HepG2 (cell line): ENCODE data around the gene GATC. TPM values are rescaled to one million over a fixed set of nuclear protein-coding genes. Genes with fewer than 3 reads are reported as not detected.

ENCODE experiments used
- ATAC-seq: fragments of 200-7000 bp; cut with Tn5 transposase; 3 replicates; pipeline ENCODE4 v1.9.1; 2020; ENCODE audit warnings: mild to moderate bottlenecking, moderate library complexity
- BruUV-seq: library from RNA; stranded (reverse); fragments of 400-500 nt; replicated peaks from 2 replicates; lab custom pipeline; 2021; lab: Mats Ljungman, UMichigan
- CTCF ChIA-PET: fragments of 300-600 bp; formaldehyde crosslinking; extraction: SDS; loops from one replicate; lab custom pipeline; 2021; ENCODE audit warnings: low total read pairs, inconsistent platforms, low intra/inter-chr PET ratio; lab: Yijun Ruan, JAX
- POLR2A ChIA-PET: fragments of 350-600 bp; sonication (Branson Sonifier 250); formaldehyde crosslinking; loops from one replicate; lab custom pipeline; 2020; ENCODE audit warnings: antibody characterized with exemption, inconsistent platforms; lab: Yijun Ruan, JAX
- DNase-seq: peaks from one replicate; pipeline ENCODE4 v3.0.0-alpha.2; 2015; ENCODE audit warnings: low spot score
- FAIRE-seq: peaks from 3 replicates; lab custom pipeline; 2011; peaks lifted over from hg19 to GRCh38; lab: Jason Lieb, UNC
- H2AFZ ChIP-seq: one replicate; pipeline ENCODE4 v1.6.1; 2011; ENCODE audit warnings: low read length, inconsistent platforms
- H3K27ac ChIP-seq: fragments of 300-600 bp; 3 replicates; pipeline ENCODE4 v1.8.0; 2011; ENCODE audit warnings: mixed run types, mild to moderate bottlenecking, mixed read lengths, low read length, inconsistent platforms; ENCODE audit not compliant: insufficient read depth; ENCODE audit errors: extremely low read length
- H3K27me3 ChIP-seq, 2 experiments: fragments of 200-600 bp in 1 of 2; 2 replicates in 1 of 2; 3 replicates in 1 of 2; pipeline versions ENCODE4 v1.6.0 to v1.8.0; 2011; ENCODE audit warnings: low read length in 2 of 2, mild to moderate bottlenecking in 2 of 2, moderate library complexity in 2 of 2, inconsistent platforms in 1 of 2; ENCODE audit not compliant: insufficient read depth in 2 of 2, control insufficient read depth in 1 of 2
- H3K36me3 ChIP-seq, 2 experiments: fragments of 200-600 bp in 1 of 2; replicated peaks in 1 of 2; 2 replicates in 1 of 2; 3 replicates in 1 of 2; pipeline versions ENCODE4 v1.5.1 to v1.8.0; 2011; ENCODE audit warnings: low read length in 2 of 2, inconsistent platforms in 1 of 2; ENCODE audit not compliant: insufficient read depth in 2 of 2, control insufficient read depth in 1 of 2
- H3K4me1 ChIP-seq: 2 replicates; pipeline ENCODE4 v1.5.1; 2012; ENCODE audit warnings: low read length, inconsistent platforms; ENCODE audit not compliant: insufficient read depth
- H3K4me2 ChIP-seq: 2 replicates; pipeline ENCODE4 v1.6.0; 2011; ENCODE audit warnings: low read depth, low read length, inconsistent platforms
- H3K4me3 ChIP-seq, 3 experiments: fragments of 200-600 bp in 1 of 3; sonication (generic), shearing (Covaris generic) in 1 of 3; replicated peaks in 1 of 3; 2 replicates each; pipeline ENCODE4 v1.5.1; 2011 to 2016; ENCODE audit warnings: low read length in 3 of 3, inconsistent platforms in 2 of 3, low read depth in 2 of 3, mild to moderate bottlenecking in 2 of 3, control low read depth in 1 of 3, mixed read lengths in 1 of 3; ENCODE audit not compliant: insufficient read depth in 1 of 3
- H3K79me2 ChIP-seq: one replicate; pipeline ENCODE4 v1.6.1; 2011; ENCODE audit warnings: low read length, inconsistent platforms; ENCODE audit not compliant: insufficient read depth
- H3K9ac ChIP-seq: 2 replicates; pipeline ENCODE4 v1.6.0; 2011; ENCODE audit warnings: mild to moderate bottlenecking, low read depth, low read length, inconsistent platforms; ENCODE audit not compliant: insufficient read depth
- H3K9me3 ChIP-seq: 2 replicates; pipeline ENCODE4 v1.5.1; 2012; ENCODE audit warnings: mild to moderate bottlenecking, low read length
- H4K20me1 ChIP-seq: 2 replicates; pipeline ENCODE4 v1.6.0; 2011; ENCODE audit warnings: inconsistent platforms, mild to moderate bottlenecking, low read length, moderate library complexity; ENCODE audit not compliant: insufficient read depth
- CBX2 ChIP-seq, 2 experiments: fragments of 200-600 bp in 1 of 2; sonication (generic); formaldehyde crosslinking in 1 of 2; IDR thresholded peaks; 2 replicates each; pipeline versions ENCODE4 v1.7.0 to v1.8.1; 2018 to 2022; ENCODE audit warnings: low read depth in 2 of 2, low read length in 1 of 2, mild to moderate bottlenecking in 1 of 2, missing genetic modification reagents in 1 of 2
- MAFF ChIP-seq: IDR thresholded peaks from 2 replicates; pipeline ENCODE4 v1.6.1; 2011; ENCODE audit warnings: low read depth, low read length, improper control_type of control experiment
- MAFK ChIP-seq, 2 experiments: IDR thresholded peaks in 1 of 2; conservative IDR thresholded peaks in 1 of 2; 2 replicates each; pipeline ENCODE4 v1.6.1; 2011; ENCODE audit warnings: improper control_type of control experiment in 2 of 2, low read length in 2 of 2
- MBNL3 ChIP-seq: fragments of 250-450 bp; sonication (Bioruptor Pico); conservative IDR thresholded peaks from 2 replicates; pipeline ENCODE4 v1.8.0; 2022; ENCODE audit warnings: mild to moderate bottlenecking, inconsistent platforms
- STAG1 ChIP-seq: sonication (generic); formaldehyde crosslinking; IDR thresholded peaks from 2 replicates; pipeline ENCODE4 v1.4.0; 2020; ENCODE audit warnings: missing genetic modification reagents
- ZNF326 ChIP-seq: sonication (generic); formaldehyde crosslinking; IDR thresholded peaks from 2 replicates; pipeline ENCODE4 v1.4.0; 2020; ENCODE audit warnings: missing genetic modification reagents, borderline replicate concordance
- ZNF383 ChIP-seq: sonication (generic); formaldehyde crosslinking; IDR thresholded peaks from 2 replicates; pipeline ENCODE4 v1.4.0; 2020; ENCODE audit warnings: missing genetic modification reagents, mild to moderate bottlenecking, borderline replicate concordance
- ZNF788 ChIP-seq: sonication (generic); formaldehyde crosslinking; IDR thresholded peaks from 2 replicates; pipeline ENCODE4 v1.5.0; 2020; ENCODE audit warnings: mild to moderate bottlenecking, missing genetic modification reagents, borderline replicate concordance
- WGBS: methylation state at CpG from one replicate; pipeline ENCODE4 v1.1.6; 2017; ENCODE audit warnings: low lambda C conversion rate; 5-methylcytosine and 5-hydroxymethylcytosine counted together
- in situ Hi-C: cut with HindIII; loops from 2 replicates; pipeline ENCODE4 v1.10.0; 2017; ENCODE audit warnings: low pct_unique_long_range_greater_than_20kb; ENCODE audit not compliant: extremely low pct_ligation_motif_present
- intact Hi-C: fragments of 100-400 bp; cut with micrococcal nuclease; formaldehyde crosslinking; loops from one replicate; pipeline ENCODE4 v1.10.0; 2022; ENCODE audit not compliant: unreplicated experiment
- polyA plus RNA-seq, 8 experiments: library from polyadenylated mRNA; depleted of rRNA in 3 of 8; stranded (reverse) in 7 of 8; unstranded in 1 of 8; fragments of >200 nt; fragmentation: Illumina TruSeq in 4 of 8; extraction: Trizol in 4 of 8; gene quantifications; 2 replicates each; pipeline versions ENCODE4 v1.2.1 to v1.2.3, GENCODE V29; 2011 to 2016; ENCODE audit warnings: low read depth in 4 of 8, missing spikeins in 1 of 8, mixed read lengths in 1 of 8; ENCODE audit not compliant: insufficient read depth in 1 of 8
- total RNA-seq, 5 experiments: library from RNA; depleted of rRNA; stranded (reverse); fragments of >200 nt; fragmentation: Illumina TruSeq; extraction: Trizol; gene quantifications; 2 replicates each; pipeline ENCODE4 v1.2.3, GENCODE V29; 2016; ENCODE audit warnings: low read depth in 1 of 5
- TF ChIP-seq, protein P1 (sequence below): sonication (generic); formaldehyde crosslinking; IDR thresholded peaks from 2 replicates; pipeline ENCODE4 v1.5.0; 2020; ENCODE audit warnings: mild to moderate bottlenecking, missing genetic modification reagents, moderate library complexity
- TF ChIP-seq, protein P2 (sequence below), 2 experiments: sonication (generic) in 1 of 2; formaldehyde crosslinking in 1 of 2; IDR thresholded peaks; 2 replicates each; pipeline versions ENCODE4 v1.4.0 to v1.6.1; 2018 to 2020; ENCODE audit warnings: missing genetic modification reagents in 2 of 2, borderline replicate concordance in 1 of 2, low read depth in 1 of 2, mild to moderate bottlenecking in 1 of 2, missing biosample characterization in 1 of 2
- TF ChIP-seq, protein P3 (sequence below): sonication (generic); formaldehyde crosslinking; IDR thresholded peaks from 2 replicates; pipeline ENCODE4 v1.4.0; 2020; ENCODE audit warnings: missing genetic modification reagents

Gene GATC
- total and polyA plus RNA-seq, 2 of the 13 experiments (the other 11 are each of a cell fraction or from before 2014, with no cell fraction given): 17.7 to 29.7 TPM

DNA sequence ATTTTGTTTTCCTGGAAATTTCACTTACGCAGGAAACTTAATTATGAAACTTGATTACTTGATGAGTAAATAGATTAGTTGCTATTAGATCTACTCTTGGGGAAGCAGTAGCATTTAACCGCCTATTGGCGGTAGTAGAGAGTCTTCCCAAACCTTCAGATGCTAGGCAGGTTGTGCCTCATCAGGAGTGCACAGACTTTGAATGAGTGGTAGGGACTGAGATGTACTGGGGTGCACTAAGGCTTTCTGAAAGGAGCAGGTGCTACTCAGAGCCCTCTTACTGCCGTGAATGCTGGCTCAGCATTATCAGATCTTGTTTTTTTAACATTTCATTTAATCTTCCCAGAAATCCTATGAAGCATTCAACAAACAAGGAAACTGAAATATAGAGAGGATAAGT, 7.7 kb downstream of the GATC start:
- WGBS: 92% methylated on average over 4 of the region's 4 CpGs
- H3K4me1 ChIP-seq: no peaks in the 10 kb centered on the region
- no peak overlapping the region for H3K9ac ChIP-seq
- BruUV-seq: no TSS peak
- H2AFZ ChIP-seq: no peak overlapping the region
- FAIRE-seq: no peak
- peak; percentile 76 for ATAC-seq
- H3K27me3 ChIP-seq: no peaks in the 10 kb centered on the region
- intact Hi-C loops: no loop called here
- peaks cover 16 to 51% of the 10 kb centered on the region in 2 experiments for H3K36me3 ChIP-seq
- H3K9me3 ChIP-seq: no peaks in the 10 kb centered on the region
- 0 out of 2 replicates have a peak, but pooled peaks cover 9% of the 10 kb centered on the region for H4K20me1 ChIP-seq
- ChIA-PET POLR2A (interaction anchor here (0.6 to 2.7 kb wide), 3 partner anchors 9 to 33 kb away, joined by 3 to 7 read pairs (median 4); partner anchors contain the start of gene SRSF9), CTCF (no interaction called here)
- TF ChIP-seq ZNF383 (CRISPR knock-in tag) (no peak), MAFF (peak; percentile 91), CBX2 (IDR thresholded peaks at IDR 0.05; ENCODE audit: low read depth, low read length) (no peak), CBX2 (CRISPR knock-in tag; IDR thresholded peaks at IDR 0.05; ENCODE audit: low read depth) (no peak), STAG1 (0 out of 2 replicates have a peak, but pooled peaks have one; percentile 15), ZNF326 (CRISPR knock-in tag) (no peak), ZNF788 (CRISPR knock-in tag) (no peak), MBNL3 (CRISPR knock-in tag) (no peak), MAFK (conservative IDR thresholded peaks at IDR 0.05 in 1 of 2, IDR thresholded peaks at IDR 0.05 in 1 of 2; ENCODE audit: low read length in 2 of 2) (peak; percentile 87 to 95)
- TF ChIP-seq, protein P1, sequence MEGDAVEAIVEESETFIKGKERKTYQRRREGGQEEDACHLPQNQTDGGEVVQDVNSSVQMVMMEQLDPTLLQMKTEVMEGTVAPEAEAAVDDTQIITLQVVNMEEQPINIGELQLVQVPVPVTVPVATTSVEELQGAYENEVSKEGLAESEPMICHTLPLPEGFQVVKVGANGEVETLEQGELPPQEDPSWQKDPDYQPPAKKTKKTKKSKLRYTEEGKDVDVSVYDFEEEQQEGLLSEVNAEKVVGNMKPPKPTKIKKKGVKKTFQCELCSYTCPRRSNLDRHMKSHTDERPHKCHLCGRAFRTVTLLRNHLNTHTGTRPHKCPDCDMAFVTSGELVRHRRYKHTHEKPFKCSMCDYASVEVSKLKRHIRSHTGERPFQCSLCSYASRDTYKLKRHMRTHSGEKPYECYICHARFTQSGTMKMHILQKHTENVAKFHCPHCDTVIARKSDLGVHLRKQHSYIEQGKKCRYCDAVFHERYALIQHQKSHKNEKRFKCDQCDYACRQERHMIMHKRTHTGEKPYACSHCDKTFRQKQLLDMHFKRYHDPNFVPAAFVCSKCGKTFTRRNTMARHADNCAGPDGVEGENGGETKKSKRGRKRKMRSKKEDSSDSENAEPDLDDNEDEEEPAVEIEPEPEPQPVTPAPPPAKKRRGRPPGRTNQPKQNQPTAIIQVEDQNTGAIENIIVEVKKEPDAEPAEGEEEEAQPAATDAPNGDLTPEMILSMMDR (CRISPR knock-in tag): peak; percentile 49
- TF ChIP-seq, protein P2, sequence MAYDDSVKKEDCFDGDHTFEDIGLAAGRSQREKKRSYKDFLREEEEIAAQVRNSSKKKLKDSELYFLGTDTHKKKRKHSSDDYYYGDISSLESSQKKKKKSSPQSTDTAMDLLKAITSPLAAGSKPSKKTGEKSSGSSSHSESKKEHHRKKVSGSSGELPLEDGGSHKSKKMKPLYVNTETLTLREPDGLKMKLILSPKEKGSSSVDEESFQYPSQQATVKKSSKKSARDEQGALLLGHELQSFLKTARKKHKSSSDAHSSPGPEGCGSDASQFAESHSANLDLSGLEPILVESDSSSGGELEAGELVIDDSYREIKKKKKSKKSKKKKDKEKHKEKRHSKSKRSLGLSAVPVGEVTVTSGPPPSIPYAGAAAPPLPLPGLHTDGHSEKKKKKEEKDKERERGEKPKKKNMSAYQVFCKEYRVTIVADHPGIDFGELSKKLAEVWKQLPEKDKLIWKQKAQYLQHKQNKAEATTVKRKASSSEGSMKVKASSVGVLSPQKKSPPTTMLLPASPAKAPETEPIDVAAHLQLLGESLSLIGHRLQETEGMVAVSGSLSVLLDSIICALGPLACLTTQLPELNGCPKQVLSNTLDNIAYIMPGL (CRISPR knock-in tag; IDR thresholded peaks at IDR 0.05; ENCODE audit: borderline replicate concordance in 1 of 2, low read depth in 1 of 2): no peak
- TF ChIP-seq, protein P3, sequence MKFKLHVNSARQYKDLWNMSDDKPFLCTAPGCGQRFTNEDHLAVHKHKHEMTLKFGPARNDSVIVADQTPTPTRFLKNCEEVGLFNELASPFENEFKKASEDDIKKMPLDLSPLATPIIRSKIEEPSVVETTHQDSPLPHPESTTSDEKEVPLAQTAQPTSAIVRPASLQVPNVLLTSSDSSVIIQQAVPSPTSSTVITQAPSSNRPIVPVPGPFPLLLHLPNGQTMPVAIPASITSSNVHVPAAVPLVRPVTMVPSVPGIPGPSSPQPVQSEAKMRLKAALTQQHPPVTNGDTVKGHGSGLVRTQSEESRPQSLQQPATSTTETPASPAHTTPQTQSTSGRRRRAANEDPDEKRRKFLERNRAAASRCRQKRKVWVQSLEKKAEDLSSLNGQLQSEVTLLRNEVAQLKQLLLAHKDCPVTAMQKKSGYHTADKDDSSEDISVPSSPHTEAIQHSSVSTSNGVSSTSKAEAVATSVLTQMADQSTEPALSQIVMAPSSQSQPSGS (CRISPR knock-in tag): no peak
- H3K4me2 ChIP-seq: no peak overlapping the region
- in situ Hi-C loops: no loop called here
- no peak overlapping the region for H3K27ac ChIP-seq
- H3K79me2 ChIP-seq: peaks cover 9% of the 10 kb centered on the region
- H3K4me3 ChIP-seq: no peak overlapping the region
- DNase-seq: peak; percentile 45
